GM19239 (cell line): Measurements from ENCODE around the gene ZNF358.

Experiments used
- DNase-seq: peaks from one replicate; pipeline ENCODE4 v3.0.0; 2011; ENCODE audit warnings: low spot score; ENCODE audit not compliant: insufficient read length
- FAIRE-seq: peaks from 2 replicates; lab custom pipeline; 2011; peaks lifted over from hg19 to GRCh38; lab: Jason Lieb, UNC

Gene ZNF358

DNA sequence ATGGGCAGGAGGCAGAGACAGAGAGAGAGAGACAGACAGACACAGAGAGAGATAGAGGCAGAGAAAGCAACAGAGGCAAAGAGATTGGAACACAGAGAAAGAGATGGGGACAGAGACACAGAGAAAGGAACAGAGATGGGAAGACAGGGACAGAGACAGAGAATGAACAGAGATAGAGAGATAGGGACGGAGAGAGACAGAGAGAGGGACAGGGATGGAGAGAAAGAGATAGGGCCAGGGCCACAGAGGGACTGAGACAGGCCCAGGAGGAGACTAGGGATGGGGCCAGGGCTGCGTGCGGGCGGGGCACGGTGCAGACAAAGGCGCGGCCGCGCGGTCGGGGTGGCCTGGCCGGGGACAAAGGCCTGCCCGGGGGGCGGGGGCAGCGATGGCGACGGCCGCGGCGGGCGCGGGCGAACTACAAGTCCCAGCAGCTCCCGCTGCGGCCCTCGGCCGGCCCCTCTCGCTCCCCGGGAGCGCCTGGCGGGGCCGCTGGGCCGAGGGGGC is at the start of gene ZNF358:
ZNF358 (plus strand) TSS at position 459 of the 507 bp plus-strand sequence. CDS start 3,140 bp downstream, outside the sequence.
- DNase-seq (peak; percentile 98), FAIRE-seq (no peak)

DNA sequence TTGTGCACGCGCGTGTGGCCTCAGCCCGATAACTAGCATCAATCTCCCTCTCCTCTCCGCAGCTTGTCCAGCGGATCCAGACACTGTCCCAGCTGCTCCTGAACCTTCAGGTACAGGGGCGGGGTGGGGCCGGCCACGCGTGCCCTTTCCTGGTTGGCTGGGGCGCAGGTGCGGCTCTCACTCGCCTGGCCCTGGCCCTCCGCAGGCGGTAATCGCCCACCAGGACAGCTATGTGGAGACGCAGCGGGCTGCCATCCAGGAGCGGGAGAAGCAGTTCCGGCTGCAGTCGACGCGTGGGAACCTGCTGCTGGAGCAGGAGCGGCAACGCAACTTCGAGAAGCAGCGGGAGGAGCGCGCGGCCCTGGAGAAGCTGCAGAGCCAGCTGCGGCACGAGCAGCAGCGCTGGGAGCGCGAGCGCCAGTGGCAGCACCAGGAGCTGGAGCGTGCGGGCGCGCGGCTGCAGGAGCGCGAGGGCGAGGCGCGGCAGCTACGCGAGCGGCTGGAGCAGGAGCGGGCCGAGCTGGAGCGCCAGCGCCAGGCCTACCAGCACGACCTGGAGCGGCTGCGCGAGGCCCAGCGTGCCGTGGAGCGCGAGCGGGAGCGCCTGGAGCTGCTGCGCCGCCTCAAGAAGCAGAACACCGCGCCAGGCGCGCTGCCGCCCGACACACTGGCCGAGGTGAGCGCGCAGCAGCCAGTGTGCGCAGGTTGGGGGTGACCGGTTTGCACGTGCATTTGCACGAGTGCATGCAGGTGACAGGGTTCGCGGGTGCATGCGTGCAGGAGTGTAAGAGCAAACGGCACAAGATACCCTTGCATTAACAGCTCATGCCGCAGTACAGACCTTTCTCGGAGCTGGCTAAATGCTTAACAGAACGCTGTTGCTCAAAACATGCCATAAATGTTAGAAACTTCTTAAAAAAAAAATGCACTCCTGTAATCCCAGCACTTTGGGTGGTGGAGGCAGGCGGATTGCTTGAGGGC is 48.6 kb upstream of the ZNF358 start:
- FAIRE-seq (no peak), DNase-seq (no peak)

DNA sequence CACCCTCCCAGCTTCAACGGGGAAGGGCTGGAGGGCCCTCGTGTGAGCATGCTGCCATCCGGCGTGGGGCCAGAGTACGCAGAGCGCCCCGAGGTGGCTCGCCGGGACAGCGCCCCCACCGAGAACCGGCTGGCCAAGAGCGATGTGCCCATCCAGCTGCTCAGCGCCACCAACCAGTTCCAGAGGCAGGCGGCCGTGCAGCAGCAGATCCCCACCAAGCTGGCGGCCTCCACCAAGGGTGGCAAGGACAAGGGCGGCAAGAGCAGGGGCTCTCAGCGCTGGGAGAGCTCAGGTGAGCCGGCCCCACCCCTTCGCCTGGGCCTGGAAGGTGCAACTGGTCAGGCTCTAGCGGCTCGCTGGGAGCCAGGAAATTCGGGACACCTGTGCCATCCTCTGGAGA is 47.1 kb upstream of the ZNF358 start:
- DNase-seq (no peak), FAIRE-seq (no peak)

DNA sequence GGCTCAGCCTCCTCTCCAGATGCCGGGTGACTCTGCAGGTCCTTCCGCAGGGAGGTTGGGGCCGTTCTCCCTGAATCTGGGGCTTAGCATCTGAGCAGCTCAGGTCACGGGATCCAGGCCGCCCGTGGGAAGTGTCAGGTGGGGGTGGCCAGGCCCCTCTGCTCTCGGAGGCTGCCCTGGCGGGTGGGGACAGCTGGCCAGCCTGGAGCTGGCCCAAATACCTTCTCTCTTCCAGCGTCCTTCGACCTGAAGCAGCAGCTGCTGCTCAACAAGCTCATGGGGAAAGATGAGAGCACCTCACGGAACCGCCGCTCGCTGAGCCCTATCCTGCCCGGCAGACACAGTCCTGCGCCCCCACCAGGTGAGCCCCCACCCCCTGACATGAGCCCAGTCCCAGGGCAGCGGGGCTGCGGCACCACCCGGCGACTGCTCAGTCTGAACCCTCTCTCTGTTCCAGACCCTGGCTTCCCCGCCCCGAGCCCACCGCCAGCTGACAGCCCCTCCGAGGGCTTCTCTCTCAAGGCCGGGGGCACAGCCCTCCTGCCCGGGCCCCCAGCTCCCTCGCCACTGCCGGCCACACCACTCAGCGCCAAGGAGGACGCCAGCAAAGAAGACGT is 46.1 kb upstream of the ZNF358 start:
- FAIRE-seq: no peak
- DNase-seq: no peak

DNA sequence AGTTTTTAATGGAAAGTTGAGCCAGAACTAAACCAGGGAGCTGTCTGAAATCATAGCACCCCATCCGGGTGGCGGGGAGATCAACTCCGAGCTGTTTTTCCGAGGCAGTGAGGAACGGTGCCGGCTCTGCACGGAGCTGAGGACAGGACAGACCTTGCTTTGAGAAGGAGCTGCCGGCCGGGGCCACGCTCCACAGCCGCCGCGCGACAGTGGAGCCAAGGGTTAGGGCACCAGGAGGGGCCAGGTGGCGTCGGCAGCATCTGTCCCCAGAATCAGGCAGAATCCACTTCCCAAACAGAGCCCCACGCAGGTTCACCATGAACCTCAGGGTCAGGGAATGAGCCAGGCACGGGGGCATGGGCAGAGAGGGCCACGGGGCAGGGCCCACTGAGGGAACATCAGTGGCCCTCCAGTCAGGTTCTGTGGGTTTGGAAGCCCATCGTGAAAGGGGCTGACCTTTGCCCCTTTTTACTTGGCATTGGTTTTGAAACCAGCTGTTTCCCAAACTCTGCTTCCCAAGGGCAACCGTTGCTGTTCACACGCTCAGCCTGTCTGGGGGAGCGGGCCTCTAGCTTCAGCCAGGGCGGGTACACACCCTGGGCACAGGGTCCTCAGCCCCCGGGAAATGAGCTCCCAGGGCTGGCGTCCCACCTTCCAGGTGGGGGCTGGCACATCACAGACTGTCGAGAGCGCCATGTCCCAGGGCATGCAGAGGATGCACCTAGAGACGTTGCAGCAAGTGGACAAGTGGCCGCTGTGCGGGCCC is 45.2 kb upstream of the ZNF358 start:
- DNase-seq (no peak), FAIRE-seq (no peak)

DNA sequence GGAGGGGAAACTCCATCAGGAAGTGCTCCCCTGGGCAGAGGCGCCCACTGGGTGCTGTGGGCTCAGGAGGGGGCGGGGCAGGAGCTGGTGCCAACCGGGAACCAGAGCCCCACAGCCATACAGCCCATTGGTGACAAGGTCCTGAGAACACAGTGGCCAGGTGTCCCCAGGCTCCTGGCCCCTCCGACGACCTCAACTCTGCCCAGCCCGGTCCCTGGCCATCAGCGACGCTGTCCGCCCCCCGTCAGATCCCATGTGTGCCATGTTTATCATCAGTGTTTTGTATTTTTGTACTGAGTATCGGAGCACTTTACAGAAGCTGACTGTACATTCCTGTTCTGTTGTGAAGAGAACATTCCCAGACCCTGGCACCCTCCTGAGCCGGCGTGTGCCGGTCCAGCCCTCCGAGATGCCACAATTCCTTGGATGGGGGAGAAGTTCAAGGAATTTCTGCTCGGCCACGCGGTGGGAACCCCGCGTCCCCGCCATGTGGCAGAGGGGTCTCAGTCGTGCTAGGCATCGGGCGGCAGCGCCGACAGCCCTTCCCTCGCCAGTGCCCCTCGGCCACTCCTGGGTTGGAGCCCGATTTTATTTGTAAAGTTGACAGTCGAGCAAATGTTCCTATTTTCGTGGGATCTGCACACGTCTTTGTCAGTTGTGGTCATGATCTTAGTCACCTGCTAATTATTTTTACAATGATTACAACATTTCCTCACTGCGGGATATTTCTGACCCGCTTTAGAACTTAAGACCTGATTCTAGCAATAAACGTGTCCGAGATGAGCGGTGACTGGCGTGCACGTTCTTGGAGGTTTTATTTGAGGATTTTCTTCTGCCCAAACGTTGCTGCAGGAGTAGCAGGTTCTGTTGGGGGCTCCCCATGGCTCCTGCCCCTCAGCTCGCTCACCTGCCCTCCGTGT is 43.9 kb upstream of the ZNF358 start:
- DNase-seq (no peak), FAIRE-seq (no peak)

DNA sequence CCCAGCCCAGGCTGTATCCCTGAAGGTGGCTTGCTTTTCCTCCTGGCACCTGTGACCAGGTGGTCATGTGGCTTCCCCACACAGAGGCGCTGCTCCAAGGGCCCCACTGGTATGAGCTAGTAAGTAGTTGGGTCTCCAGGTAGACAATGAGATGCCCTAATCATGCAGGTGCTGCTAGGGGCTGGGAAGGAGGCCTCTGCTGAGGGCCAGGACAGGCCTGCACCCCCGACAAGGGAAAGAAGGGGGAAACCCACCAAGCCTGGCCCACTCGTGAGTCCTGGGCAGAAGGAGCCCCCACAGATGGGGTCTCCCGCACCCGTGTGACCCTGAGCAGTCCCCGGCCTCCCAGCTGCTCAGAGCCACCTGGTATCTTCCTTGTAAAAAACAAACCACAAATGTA is 40.2 kb upstream of the ZNF358 start:
- DNase-seq (no peak), FAIRE-seq (no peak)

DNA sequence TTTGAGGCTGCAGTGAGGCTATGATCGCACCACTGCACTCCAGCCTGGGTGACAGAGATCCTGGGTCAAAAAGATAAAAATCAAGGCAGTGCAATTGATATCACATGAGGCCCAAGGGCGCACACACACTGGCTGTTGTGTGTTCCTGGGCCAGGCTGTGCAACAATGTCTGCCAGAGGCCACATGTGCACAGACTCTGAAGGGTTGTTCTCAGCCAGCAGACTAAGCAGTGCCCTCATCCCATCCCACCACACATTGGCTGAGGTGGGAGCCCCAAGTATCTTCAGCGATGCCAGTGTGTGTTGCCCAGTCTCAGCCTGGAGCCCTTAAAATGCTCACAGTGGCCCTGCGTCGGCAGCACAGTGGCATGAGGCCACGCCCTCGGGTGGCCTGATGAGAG is 39.7 kb upstream of the ZNF358 start:
- DNase-seq (no peak), FAIRE-seq (no peak)

DNA sequence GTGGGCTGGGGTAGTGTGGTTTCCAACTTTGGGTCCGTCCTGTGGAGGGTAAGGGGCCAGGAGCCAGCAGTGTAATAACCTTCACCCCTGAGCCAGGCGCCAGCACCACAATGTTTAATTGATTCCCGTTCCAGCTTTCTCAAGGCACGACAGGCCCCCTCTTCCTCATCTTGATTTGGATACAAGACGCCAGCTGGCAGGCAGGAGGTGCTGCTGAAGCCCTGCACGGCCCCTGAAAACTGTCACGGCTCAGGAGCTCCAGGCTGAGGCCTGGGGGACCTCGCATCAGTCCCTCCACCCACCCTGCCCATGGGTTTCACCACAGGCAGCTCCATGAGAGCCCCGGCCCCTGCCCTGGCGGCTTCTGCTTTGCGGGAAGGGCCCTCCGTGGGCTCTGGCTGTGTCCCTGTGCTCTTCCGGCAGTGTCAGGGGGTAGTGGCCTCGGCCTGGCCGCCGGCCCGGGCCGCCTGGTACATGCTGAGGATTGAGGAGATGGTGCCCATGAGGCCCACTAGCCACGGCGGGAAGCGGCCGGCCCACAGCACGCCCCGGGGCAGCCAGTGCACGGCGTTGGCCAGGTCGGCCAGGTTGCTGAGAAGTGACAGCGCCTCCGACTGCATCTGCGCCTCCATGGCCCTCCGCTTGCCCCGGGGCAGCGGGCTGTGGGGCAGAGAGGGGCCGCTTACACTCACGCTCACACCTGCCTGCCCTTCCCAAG is 39.0 kb upstream of the ZNF358 start:
- no peak for DNase-seq
- no peak for FAIRE-seq

DNA sequence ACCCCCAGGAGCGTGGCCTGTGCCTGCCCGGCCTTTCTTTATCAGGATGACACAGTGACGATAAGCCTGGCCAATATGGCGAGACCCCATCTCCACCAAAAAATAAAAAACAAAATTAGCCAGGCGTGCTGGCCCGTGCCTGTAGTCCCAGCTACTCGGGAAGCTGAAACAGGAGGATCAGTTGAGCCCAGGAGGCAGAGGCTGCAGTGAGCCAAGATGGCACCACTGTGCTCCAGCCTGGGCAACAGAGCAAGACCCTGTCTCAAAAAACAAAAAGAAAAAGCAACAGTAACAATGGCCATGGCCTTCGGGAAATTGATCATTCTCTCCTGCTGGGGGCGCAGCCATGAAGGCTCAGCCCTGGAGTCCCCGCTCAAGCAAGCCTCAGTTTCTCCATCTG is 38.1 kb upstream of the ZNF358 start:
- FAIRE-seq (no peak), DNase-seq (no peak)

DNA sequence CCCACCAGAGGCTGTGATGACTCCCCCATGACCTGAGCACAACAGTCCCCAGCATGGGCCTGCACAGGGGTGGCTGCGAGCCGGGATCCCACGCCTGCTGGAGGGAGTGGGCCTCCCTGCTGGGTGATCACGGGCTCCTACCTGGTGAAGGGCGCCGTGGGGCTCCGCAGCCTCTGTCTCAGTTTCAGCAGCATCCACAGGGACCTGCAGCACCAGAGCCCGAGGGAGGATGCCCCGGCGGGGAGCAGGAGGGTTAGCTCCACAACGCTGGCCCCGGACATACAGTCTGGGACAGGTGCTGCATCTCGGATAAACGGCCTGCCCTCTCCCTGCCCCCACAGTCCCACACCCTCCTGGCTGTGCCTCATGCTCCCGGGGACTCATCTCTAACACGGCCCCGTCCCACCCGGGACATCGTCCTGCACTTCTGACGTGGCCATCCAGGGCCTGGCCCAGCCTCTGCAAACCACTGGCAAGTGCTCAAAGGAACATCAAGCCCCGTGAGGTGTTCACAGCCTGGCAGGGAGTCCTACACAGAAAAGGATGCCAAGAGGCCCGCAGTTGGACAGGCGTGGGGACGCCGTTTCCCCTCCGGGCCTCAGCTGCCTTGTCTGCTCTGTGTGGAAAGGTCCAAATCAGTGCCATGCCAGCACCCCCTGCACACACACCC is 37.6 kb upstream of the ZNF358 start:
- FAIRE-seq: no peak
- no peak for DNase-seq

DNA sequence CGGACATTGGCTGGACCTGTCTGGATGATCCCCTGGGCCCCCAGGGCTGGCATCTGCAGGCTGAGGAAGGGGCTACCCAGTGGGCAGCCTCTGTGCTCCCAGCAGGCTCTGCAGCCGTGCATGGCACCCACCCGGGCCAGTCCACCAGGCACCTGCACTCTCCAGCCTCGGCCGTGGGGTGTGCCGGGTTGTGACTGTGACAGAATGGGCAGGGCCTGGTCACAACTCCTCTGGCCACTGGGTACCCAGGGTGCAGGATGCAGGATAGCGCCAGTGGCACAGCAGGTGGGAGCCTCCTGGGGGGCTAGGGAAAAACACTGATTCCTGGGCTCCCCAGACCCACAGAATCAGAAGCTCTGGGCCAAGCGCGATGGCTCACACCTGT is 37.1 kb upstream of the ZNF358 start:
- no peak for DNase-seq
- FAIRE-seq: no peak

DNA sequence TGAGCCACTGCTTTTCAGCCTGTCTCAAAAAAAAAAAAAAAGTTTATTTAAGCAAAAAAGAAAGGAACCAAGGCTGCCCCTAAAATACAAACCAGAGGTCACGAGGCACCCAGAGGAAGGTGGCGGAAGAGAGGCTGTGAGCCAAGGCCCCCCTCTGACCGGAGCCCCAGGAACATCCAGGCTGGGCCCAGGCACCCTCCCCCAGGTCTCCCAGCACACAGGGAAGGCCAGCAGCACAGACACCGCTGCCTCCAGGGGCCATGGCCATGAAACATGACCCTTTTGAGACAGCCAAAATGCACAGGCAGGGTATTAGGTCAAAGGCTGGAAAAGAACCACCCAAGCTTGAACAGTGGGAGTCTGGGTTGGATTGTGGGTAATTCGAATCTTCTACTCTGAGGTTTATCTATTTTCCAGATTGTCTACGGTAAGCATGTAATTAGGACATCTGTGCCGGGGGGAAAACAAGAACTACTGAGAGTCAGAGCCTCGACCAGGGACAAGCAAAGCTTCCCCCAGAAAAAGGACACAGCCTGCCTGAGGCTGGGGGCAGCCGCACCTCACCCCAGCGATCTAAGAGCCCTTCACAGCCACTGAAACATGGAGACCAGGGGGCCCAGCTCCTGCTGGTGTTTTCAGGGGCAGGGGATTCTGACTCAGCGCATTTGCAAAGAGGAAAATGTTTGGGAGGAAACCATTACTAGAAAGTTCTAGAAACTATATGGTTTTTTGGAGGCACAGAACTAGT is 35.5 kb upstream of the ZNF358 start:
- FAIRE-seq: no peak
- DNase-seq: no peak

DNA sequence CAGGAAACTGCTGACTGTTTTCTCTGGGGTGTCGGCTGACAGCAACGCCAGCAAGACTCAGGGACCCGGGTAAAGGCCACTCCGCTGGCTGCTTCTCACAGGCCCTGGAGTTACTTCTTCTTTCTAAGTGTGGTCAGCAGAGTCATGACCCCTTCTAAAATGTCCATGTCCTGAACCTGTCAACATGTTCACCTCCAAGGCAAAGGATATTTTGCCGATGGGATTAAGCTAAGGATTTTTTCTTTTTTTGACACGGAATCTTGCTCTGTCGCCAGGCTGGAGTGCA is 35.0 kb upstream of the ZNF358 start:
- FAIRE-seq (no peak), DNase-seq (no peak)

DNA sequence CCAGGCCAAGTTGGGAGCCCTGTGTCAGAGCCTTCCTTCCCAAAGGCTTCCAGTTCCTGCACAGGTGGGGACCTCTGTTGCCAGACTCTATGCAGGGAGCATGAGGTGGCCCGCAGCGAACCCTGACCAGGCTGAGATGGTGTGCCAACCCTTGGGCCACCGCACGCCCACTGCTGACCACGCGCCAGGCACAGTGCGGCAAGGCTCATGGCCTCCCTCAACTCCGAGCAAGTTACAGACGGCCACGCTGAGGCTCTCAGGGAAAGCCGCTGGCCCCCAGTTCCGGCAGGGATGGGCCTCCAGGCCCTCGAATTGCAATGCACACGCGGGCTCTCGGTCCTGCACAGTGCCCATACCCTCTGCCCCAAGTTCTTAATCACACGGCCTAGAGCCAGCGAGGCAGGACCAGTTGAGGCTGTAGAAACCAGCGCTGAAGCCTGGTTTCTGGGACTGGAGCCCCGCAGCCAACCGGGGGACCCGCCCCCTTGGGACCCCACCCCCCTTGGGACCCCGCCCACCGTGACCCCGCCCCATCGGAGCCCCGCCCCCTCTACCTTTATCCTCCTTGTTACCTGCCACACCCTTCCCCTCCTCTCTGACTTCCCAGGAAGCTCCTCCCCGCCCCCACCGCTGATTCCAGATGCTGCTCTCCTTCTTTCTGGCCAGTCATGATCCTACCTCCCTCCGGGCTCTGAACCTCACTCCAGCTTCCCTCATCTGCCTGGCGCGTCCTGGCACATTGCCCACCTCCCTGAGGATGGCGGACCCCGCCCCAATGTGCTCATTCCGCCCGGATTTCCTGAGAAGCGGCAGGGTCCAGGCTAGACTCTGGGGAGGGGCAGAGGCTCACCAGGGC is 33.1 kb upstream of the ZNF358 start:
- FAIRE-seq (no peak), DNase-seq (no peak)

DNA sequence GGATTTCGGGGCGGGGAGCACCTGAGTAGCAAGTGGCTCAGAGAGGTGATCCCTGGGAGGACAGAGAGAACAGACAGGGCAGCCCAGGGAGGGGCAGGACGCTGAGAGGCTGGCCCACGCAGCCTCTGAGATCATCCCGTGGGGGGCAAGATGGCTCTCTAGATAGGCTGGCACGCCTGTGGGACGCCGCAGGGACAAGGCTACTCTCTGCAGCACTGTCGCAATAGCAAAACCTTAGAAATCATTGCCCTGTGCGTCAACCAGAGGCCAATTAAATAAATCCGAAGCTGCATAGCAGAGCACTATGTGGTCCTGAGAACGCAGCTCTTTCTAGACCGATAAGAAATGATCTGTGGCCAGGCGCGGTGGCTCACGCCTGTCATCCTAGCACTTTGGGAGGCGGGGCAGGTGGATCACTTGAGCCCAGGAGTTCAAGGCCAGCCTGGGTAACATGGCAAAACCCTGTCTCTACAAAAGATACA is 32.1 kb upstream of the ZNF358 start:
- DNase-seq (no peak), FAIRE-seq (no peak)

DNA sequence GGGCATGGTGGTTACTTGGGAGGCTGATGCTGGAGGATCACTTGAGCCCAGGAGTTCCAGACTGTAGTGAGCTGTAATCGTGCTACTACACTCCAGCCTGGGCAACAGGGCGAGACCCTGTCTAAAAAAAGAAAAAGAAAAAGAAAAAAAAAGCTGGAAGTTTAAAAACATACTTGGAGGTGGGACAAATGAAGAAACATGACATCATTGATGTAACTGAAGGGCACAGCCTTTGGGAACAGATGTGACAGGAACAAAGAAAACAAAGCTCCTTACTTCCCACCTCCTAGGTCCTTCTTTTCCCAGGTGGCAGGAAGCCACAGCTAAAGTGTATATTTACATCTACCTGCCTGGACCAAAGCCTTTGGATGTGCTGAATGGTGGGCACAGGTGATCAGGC is 29.0 kb upstream of the ZNF358 start:
- FAIRE-seq (no peak), DNase-seq (no peak)
